Fibroblast of lung (primary cell): Measurements from ENCODE around the gene CLPSL2. TPM values are rescaled to one million over a fixed set of nuclear protein-coding genes. Genes with fewer than 3 reads are reported as not detected.

Experiments used
- DNase-seq, 2 donors: peaks; one replicate each; pipeline versions ENCODE4 v3.0.0 to v3.0.0-alpha.2; 2010; ENCODE audit warnings: low read depth in 2 of 2
- H2AFZ ChIP-seq: 2 replicates; pipeline ENCODE4 v1.5.1; 2012; ENCODE audit warnings: low read length, control low read depth, inconsistent platforms
- H3K27ac ChIP-seq: 2 replicates; pipeline ENCODE4 v1.5.1; 2011; ENCODE audit warnings: low read length, control low read depth; ENCODE audit not compliant: insufficient read depth
- H3K27me3 ChIP-seq: 2 replicates; pipeline ENCODE4 v1.5.1; 2011; ENCODE audit warnings: mild to moderate bottlenecking, low read length; ENCODE audit not compliant: control insufficient read depth, insufficient read depth
- H3K36me3 ChIP-seq: 2 replicates; pipeline ENCODE4 v1.5.1; 2011; ENCODE audit warnings: low read length; ENCODE audit not compliant: control insufficient read depth, insufficient read depth
- H3K4me1 ChIP-seq: 2 replicates; pipeline ENCODE4 v1.5.1; 2011; ENCODE audit warnings: low read length; ENCODE audit not compliant: control insufficient read depth, insufficient read depth; ENCODE audit errors: extremely low read depth
- H3K4me2 ChIP-seq: 2 replicates; pipeline ENCODE4 v1.5.1; 2011; ENCODE audit warnings: low read length, control low read depth; ENCODE audit not compliant: insufficient read depth; ENCODE audit errors: extremely low read depth
- H3K4me3 ChIP-seq, 4 experiments: fragments of 200-600 bp in 1 of 4; sonication (generic) in 1 of 4; replicated peaks in 1 of 4; 2 replicates each; pipeline ENCODE4 v1.5.1; 2011 to 2016; ENCODE audit warnings: low read length in 4 of 4, low read depth in 3 of 4, mild to moderate bottlenecking in 3 of 4, control low read depth in 2 of 4, inconsistent platforms in 1 of 4, mixed read lengths in 1 of 4; ENCODE audit not compliant: insufficient read depth in 1 of 4; ENCODE audit errors: control extremely low read depth in 1 of 4
- H3K79me2 ChIP-seq: 2 replicates; pipeline ENCODE4 v1.5.1; 2012; ENCODE audit warnings: mild to moderate bottlenecking, low read length, inconsistent platforms; ENCODE audit not compliant: control insufficient read depth, insufficient read depth
- H3K9ac ChIP-seq: 2 replicates; pipeline ENCODE4 v1.5.1; 2011; ENCODE audit warnings: mild to moderate bottlenecking, low read length, control low read depth; ENCODE audit not compliant: insufficient read depth
- H3K9me3 ChIP-seq: 2 replicates; pipeline ENCODE4 v1.5.1; 2012; ENCODE audit warnings: low read depth, low read length; ENCODE audit not compliant: control insufficient read depth, insufficient read depth
- H4K20me1 ChIP-seq: 2 replicates; pipeline ENCODE4 v1.5.1; 2011; ENCODE audit warnings: low read length; ENCODE audit not compliant: control insufficient read depth, insufficient read depth; ENCODE audit errors: extremely low read depth
- CTCF ChIP-seq, 2 donors: IDR thresholded peaks in 1 of 2; conservative IDR thresholded peaks in 1 of 2; 1 replicate in 1 of 2; 2 replicates in 1 of 2; pipeline ENCODE4 v1.5.1; 2011 to 2012; ENCODE audit warnings: low read length in 2 of 2, control low read depth in 1 of 2, inconsistent platforms in 1 of 2, low read depth in 1 of 2, mild to moderate bottlenecking in 1 of 2
- EZH2 ChIP-seq: IDR thresholded peaks from 2 replicates; pipeline ENCODE4 v1.5.1; 2012; ENCODE audit warnings: low read length, control low read depth, mild to moderate bottlenecking; ENCODE audit errors: missing control alignments
- polyA plus RNA-seq, 2 donors: library from polyadenylated mRNA; depleted of rRNA in 1 of 2; stranded (reverse) in 1 of 2; unstranded in 1 of 2; fragments of >200 nt; gene quantifications; 2 replicates each; pipeline ENCODE4 v1.2.1, GENCODE V29; 2011 to 2012; ENCODE audit warnings: missing spikeins in 1 of 2
- total RNA-seq: library from RNA; depleted of rRNA; stranded (reverse); fragments of >200 nt; gene quantifications from 2 replicates; pipeline ENCODE4 v1.2.1, GENCODE V29; 2014

Gene CLPSL2
- total and polyA plus RNA-seq, 2 donors (not counting 1 experiment from before 2014, with no cell fraction given): not detected

- peaks cover 7% of the 10 kb centered on the region for H3K4me1 ChIP-seq
- H3K79me2 ChIP-seq: no peaks in the 10 kb centered on the region
- H3K27me3 ChIP-seq: no peaks in the 10 kb centered on the region
- no peaks in the 10 kb centered on the region for H3K36me3 ChIP-seq
- H3K9ac ChIP-seq: no peak overlapping the region
- TF ChIP-seq EZH2 (no peak), CTCF (conservative IDR thresholded peaks at IDR 0.05 in 1 of 2, IDR thresholded peaks at IDR 0.05 in 1 of 2; ENCODE audit: low read depth in 1 of 2, low read length in 2 of 2) (peak; percentile 92)
- H3K4me2 ChIP-seq: no peak overlapping the region
- no peak overlapping the region for H3K4me3 ChIP-seq
- H3K27ac ChIP-seq: no peak overlapping the region
- no peaks in the 10 kb centered on the region for H4K20me1 ChIP-seq
- peak; percentile 25 to 67 for DNase-seq
- no peaks in the 10 kb centered on the region for H3K9me3 ChIP-seq
- H2AFZ ChIP-seq: no peak overlapping the region
Observed at GRCh38 chr6:35736253-35736894, 40.0 kb upstream of the CLPSL2 start.

DNA sequence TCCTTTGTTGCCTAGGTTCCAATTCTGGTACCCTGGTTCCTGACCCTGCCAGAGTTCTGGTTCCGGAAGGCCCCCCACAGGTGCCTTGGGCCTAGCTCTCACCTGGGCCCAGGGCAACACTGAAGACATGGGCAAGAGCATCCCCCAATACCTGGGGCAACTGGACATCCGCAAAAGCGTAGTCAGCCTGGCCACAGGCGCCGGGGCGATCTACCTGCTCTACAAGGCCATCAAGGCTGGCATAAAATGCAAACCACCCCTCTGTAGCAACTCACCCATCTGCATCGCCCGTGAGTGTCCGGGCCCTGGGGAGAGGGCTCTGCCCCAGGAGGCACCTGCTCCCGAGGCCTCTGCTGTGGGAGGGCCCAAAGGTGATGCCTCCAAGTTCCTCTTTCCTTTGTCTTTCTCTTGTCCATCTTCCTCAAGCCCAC lies 39.4 kb upstream of the CLPSL2 start, which contains the start of gene ARMC12:
ARMC12 (plus strand) TSS at position 51 of the 431 bp plus-strand sequence; CDS start at position 128, 77 bp downstream.
- Histone ChIP-seq H3K4me2 (no peak within 1 kb of the TSS), H3K4me3 (no peak within 1 kb of the TSS), H2AFZ (no peak within 1 kb of the TSS), H3K27me3 (no peaks in the 10 kb centered on the region), H4K20me1 (no peaks in the 10 kb centered on the region), H3K36me3 (no peaks in the 10 kb centered on the region), H3K9me3 (no peaks in the 10 kb centered on the region), H3K4me1 (peaks cover 7% of the 10 kb centered on the region), H3K9ac (no peak within 1 kb of the TSS), H3K27ac (no peak within 1 kb of the TSS), H3K79me2 (no peaks in the 10 kb centered on the region)
- DNase-seq: no peak
- TF ChIP-seq EZH2: no peak
- TF ChIP-seq CTCF (conservative IDR thresholded peaks at IDR 0.05 in 1 of 2, IDR thresholded peaks at IDR 0.05 in 1 of 2; ENCODE audit: low read depth in 1 of 2, low read length in 2 of 2): no peak

- H3K4me2 ChIP-seq: no peak overlapping the region
- no peaks in the 10 kb centered on the region for H3K36me3 ChIP-seq
- no peak overlapping the region for H2AFZ ChIP-seq
- TF ChIP-seq CTCF (conservative IDR thresholded peaks at IDR 0.05 in 1 of 2, IDR thresholded peaks at IDR 0.05 in 1 of 2; ENCODE audit: low read depth in 1 of 2, low read length in 2 of 2) (peak; percentile 73 to 80), EZH2 (no peak)
- no peak overlapping the region for H3K4me3 ChIP-seq
- DNase-seq: peak; percentile 71 to 94
- peaks cover 4% of the 10 kb centered on the region for H3K4me1 ChIP-seq
- H3K9me3 ChIP-seq: no peaks in the 10 kb centered on the region
- no peak overlapping the region for H3K27ac ChIP-seq
- no peaks in the 10 kb centered on the region for H4K20me1 ChIP-seq
- no peak overlapping the region for H3K9ac ChIP-seq
- no peaks in the 10 kb centered on the region for H3K79me2 ChIP-seq
- no peaks in the 10 kb centered on the region for H3K27me3 ChIP-seq
Observed at GRCh38 chr6:35737413-35738211, 38.8 kb upstream of the CLPSL2 start.
